ENCODE measurements around the gene EPHA10.
"Not testable (repeated sequence)": the region's sequence is repeated elsewhere in the genome, so short reads cannot be mapped to it uniquely, and the experiment has no call there.

EPHA10 gene

GRCh38 chr1:37688926-37689325, 76.0 kb downstream of the EPHA10 start:
- H4K20me1 ChIP-seq (ENCODE audit: insufficient read depth, low read length): no peaks in the 10 kb centered on the region
- H3K9ac ChIP-seq (ENCODE audit: low read length): peak overlapping the region; percentile 77; the same call in 1 of the 2 replicates
- H3F3A ChIP-seq (ENCODE audit: insufficient read depth, low read length): no peaks in the 10 kb centered on the region
- H2AFZ ChIP-seq (ENCODE audit: low read length): no peak overlapping the region
- H3K36me3 ChIP-seq (ENCODE audit: insufficient read depth, low read length): peaks cover 37% of the 10 kb centered on the region
- H3K9me2 ChIP-seq (ENCODE audit: low read depth, low read length): no peaks in the 10 kb centered on the region
- no peaks in the 10 kb centered on the region for H3K9me3 ChIP-seq (ENCODE audit: low read length)
- peaks cover 30% of the 10 kb centered on the region for H3K4me1 ChIP-seq (ENCODE audit: insufficient read depth, low read length, severe bottlenecking)
- TF ChIP-seq EZH2 (IDR thresholded peaks at IDR 0.05; ENCODE audit: borderline replicate concordance, low read length): no peak
- TF ChIP-seq, protein P1, sequence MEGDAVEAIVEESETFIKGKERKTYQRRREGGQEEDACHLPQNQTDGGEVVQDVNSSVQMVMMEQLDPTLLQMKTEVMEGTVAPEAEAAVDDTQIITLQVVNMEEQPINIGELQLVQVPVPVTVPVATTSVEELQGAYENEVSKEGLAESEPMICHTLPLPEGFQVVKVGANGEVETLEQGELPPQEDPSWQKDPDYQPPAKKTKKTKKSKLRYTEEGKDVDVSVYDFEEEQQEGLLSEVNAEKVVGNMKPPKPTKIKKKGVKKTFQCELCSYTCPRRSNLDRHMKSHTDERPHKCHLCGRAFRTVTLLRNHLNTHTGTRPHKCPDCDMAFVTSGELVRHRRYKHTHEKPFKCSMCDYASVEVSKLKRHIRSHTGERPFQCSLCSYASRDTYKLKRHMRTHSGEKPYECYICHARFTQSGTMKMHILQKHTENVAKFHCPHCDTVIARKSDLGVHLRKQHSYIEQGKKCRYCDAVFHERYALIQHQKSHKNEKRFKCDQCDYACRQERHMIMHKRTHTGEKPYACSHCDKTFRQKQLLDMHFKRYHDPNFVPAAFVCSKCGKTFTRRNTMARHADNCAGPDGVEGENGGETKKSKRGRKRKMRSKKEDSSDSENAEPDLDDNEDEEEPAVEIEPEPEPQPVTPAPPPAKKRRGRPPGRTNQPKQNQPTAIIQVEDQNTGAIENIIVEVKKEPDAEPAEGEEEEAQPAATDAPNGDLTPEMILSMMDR (IDR thresholded peaks at IDR 0.05; ENCODE audit: low read length): no peak
- H3K4me3 ChIP-seq (ENCODE audit: low read depth, low read length, poor library complexity, severe bottlenecking): peak overlapping the region; percentile 85
- peak overlapping the region; percentile 98 for H3K4me2 ChIP-seq (ENCODE audit: low read length)
- no peak overlapping the region for H3K27ac ChIP-seq (ENCODE audit: low read depth, low read length, poor library complexity, severe bottlenecking)
- peaks cover 4% of the 10 kb centered on the region; the same call in 1 of the 2 replicates for H3K79me2 ChIP-seq (ENCODE audit: insufficient read depth, low read length)
- no peaks in the 10 kb centered on the region for H3K27me3 ChIP-seq (ENCODE audit: insufficient read depth, low read length)

GRCh38 chr1:37687764-37688163, 77.2 kb downstream of the EPHA10 start:
- H3K27me3 ChIP-seq (ENCODE audit: insufficient read depth, low read length); H3F3A ChIP-seq (ENCODE audit: insufficient read depth, low read length); H3K79me2 ChIP-seq (ENCODE audit: insufficient read depth, low read length); H3K4me2 ChIP-seq (ENCODE audit: low read length); H3K4me3 ChIP-seq (ENCODE audit: low read depth, low read length, poor library complexity, severe bottlenecking); H2AFZ ChIP-seq (ENCODE audit: low read length); H3K27ac ChIP-seq (ENCODE audit: low read depth, low read length, poor library complexity, severe bottlenecking); H3K9me2 ChIP-seq (ENCODE audit: low read depth, low read length); H4K20me1 ChIP-seq (ENCODE audit: insufficient read depth, low read length); H3K9me3 ChIP-seq (ENCODE audit: low read length); H3K9ac ChIP-seq (ENCODE audit: low read length): not testable (repeated sequence)
- Histone ChIP-seq H3K36me3 (ENCODE audit: insufficient read depth, low read length) (peaks cover 49% of the 10 kb centered on the region), H3K4me1 (ENCODE audit: insufficient read depth, low read length, severe bottlenecking) (peaks cover 22% of the 10 kb centered on the region)

DNA sequence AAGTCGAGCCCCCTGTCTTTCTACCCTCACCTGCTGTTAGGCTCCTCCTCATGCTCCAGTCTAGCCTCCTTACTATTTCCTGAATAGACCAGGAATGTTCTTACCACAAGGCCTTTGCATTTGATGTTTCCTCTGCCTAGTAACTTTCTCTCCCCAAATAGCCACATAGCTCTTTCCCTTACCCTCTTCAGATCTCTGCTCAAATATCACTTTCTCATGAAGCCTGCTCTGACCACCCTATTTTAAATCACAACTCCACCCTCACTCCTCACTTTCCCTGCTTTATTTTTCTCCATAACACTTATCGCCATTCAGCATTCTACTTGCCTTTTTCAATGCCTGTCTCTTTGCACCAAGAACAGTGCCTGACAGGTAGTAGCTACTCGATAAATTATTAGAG, 79.2 kb downstream of the EPHA10 start:
- TF ChIP-seq, protein P1 (IDR thresholded peaks at IDR 0.05; ENCODE audit: low read length): no peak
- no peak for TF ChIP-seq EZH2 (IDR thresholded peaks at IDR 0.05; ENCODE audit: borderline replicate concordance, low read length)
- Histone ChIP-seq H3K9me2 (ENCODE audit: low read depth, low read length) (no peaks in the 10 kb centered on the region), H3K36me3 (ENCODE audit: insufficient read depth, low read length) (peaks cover 68% of the 10 kb centered on the region), H3K9me3 (ENCODE audit: low read length) (no peaks in the 10 kb centered on the region), H3K27ac (ENCODE audit: low read depth, low read length, poor library complexity, severe bottlenecking) (no peak overlapping the region), H3K9ac (ENCODE audit: low read length) (no peak overlapping the region), H3F3A (ENCODE audit: insufficient read depth, low read length) (no peaks in the 10 kb centered on the region), H3K27me3 (ENCODE audit: insufficient read depth, low read length) (no peaks in the 10 kb centered on the region), H3K4me2 (ENCODE audit: low read length) (no peak overlapping the region), H4K20me1 (ENCODE audit: insufficient read depth, low read length) (no peaks in the 10 kb centered on the region), H3K79me2 (ENCODE audit: insufficient read depth, low read length) (no peaks in the 10 kb centered on the region), H2AFZ (ENCODE audit: low read length) (no peak overlapping the region), H3K4me3 (ENCODE audit: low read depth, low read length, poor library complexity, severe bottlenecking) (no peak overlapping the region), H3K4me1 (ENCODE audit: insufficient read depth, low read length, severe bottlenecking) (peaks cover 17% of the 10 kb centered on the region)

DNA sequence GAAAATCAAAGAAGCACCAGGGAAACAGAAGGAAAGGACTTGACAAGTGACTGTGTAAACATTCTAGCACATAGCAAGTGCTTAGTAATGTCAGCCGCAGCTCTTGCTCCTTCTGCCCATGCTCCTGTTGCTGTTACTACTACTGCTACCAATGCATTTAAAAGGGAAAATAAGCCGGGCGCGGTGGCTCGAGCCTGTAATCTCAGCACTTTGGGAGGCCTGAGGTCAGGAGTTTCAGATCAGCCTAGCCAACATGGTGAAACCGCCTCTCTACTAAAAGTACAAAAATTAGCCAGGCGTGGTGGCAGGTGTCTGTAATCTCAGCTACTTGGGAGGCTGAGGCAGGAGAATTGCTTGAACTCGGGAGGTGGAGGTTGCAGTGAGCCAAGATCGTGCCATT, 80.7 kb downstream of the EPHA10 start:
- H3K4me2 ChIP-seq (ENCODE audit: low read length): not testable (repeated sequence)
- peaks cover 68% of the 10 kb centered on the region for H3K36me3 ChIP-seq (ENCODE audit: insufficient read depth, low read length)

More for the DNA sequence above, 80.7 kb downstream of the EPHA10 start:
- H3F3A ChIP-seq (ENCODE audit: insufficient read depth, low read length); H3K27ac ChIP-seq (ENCODE audit: low read depth, low read length, poor library complexity, severe bottlenecking); H3K9me2 ChIP-seq (ENCODE audit: low read depth, low read length); H3K9ac ChIP-seq (ENCODE audit: low read length); H4K20me1 ChIP-seq (ENCODE audit: insufficient read depth, low read length); H3K79me2 ChIP-seq (ENCODE audit: insufficient read depth, low read length); H2AFZ ChIP-seq (ENCODE audit: low read length); H3K9me3 ChIP-seq (ENCODE audit: low read length); H3K27me3 ChIP-seq (ENCODE audit: insufficient read depth, low read length); H3K4me3 ChIP-seq (ENCODE audit: low read depth, low read length, poor library complexity, severe bottlenecking): not testable (repeated sequence)
- peaks cover 10% of the 10 kb centered on the region for H3K4me1 ChIP-seq (ENCODE audit: insufficient read depth, low read length, severe bottlenecking)
